HG02970 (cell line): Measurements from ENCODE around the gene SLC25A51.
"Not testable (repeated sequence)": the region's sequence is repeated elsewhere in the genome, so short reads cannot be mapped to it uniquely, and the experiment has no call there.

Source experiments
- ATAC-seq: cut with Tn5 transposase; IDR thresholded peaks from one replicate; pipeline ENCODE4 v1.9.1; 2021; ENCODE audit warnings: mild to moderate bottlenecking, moderate library complexity, moderate number of reproducible peaks; ENCODE audit not compliant: unreplicated experiment, low FRiP score

SLC25A51 gene

GRCh38 chr9:37921546-37922300, 17.8 kb upstream of the SLC25A51 start:
- ATAC-seq, result no peak

GRCh38 chr9:37921168-37921510, 17.2 kb upstream of the SLC25A51 start:
- no peak for ATAC-seq

DNA sequence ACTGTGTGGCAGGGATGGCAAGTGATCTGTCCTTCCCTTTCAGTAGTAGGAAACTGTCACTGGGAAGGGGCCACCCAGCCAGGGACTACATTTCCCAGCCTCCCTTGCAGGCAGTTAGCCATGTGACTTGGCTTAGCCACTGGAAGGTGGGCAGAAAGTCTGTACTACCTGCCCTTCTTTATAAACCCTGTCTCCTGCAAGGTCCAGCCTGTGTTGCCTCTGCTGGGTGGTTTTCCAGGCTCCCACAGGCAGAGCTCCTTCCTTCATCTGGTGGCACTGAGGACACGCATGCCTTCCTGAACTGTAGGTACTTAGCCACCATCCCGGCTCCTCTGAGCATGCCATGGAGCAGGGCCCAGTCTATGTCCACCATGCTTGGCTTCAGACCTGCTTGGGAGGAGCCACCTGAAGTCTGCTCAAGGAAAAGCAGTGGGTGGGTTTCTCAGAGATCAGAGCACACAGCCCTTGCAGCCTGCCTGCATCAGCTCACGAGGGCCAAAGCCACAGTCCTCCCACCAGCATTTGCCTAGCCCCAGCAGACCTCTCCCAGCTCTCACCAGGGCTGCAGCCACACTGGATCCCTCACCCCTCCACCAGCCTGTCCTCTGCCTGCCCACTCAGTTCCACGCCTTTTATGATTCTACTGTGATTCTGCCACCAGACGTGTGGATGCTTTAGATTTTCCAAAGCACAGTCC, 16.7 kb upstream of the SLC25A51 start:
- no peak for ATAC-seq

- ATAC-seq, result no peak
Observed at GRCh38 chr9:37919956-37920335, 16.0 kb upstream of the SLC25A51 start.

GRCh38 chr9:37919246-37919955, 15.5 kb upstream of the SLC25A51 start:
- ATAC-seq, result no peak

- ATAC-seq, result no peak
Observed at GRCh38 chr9:37918665-37919170, 14.8 kb upstream of the SLC25A51 start.

DNA sequence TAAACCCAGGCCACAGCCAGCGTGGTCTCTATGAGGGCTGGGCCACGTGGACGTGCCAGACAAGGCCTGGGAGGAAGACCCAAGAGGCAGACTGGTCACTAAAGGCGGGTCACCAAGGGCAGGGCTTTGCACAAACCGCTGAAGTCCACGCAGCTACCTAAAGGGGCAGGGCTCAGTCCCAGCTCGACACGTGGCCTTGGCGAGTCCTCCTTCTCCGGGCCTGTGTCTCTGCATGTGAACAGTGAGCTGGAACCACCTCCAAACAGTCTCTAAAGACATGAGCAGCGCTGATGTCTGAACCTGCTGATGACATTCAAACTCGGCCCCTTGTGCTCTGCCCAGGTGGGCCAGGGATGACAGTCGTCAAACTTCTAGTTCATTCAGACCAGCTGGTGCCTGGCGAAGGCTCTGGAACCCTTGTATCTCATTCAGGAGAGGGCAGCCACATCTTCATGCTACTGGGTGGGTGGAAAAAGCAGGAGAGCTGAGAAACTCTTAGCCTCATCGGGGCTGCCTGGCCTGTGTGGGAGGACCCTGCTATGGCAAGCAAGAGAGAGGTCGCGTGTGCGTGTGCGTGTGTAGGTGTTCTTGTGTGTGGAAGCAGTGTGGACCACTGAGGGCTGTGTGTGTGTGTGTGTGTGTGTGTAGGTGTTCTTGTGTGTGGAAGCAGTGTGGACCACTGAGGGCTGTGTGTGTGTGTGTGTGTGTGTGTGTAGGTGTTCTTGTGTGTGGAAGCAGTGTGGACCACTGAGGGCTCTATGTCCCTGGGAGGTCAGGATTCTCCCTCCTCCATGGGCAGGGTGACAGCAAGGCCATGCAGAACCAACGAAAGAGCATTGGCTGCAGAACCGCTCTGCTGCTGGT, 14.1 kb upstream of the SLC25A51 start:
- no peak for ATAC-seq

GRCh38 chr9:37917313-37917731, 13.4 kb upstream of the SLC25A51 start:
- ATAC-seq, result no peak

- ATAC-seq, result no peak
Observed at GRCh38 chr9:37916471-37917312, 12.8 kb upstream of the SLC25A51 start.

GRCh38 chr9:37915911-37916470, 12.1 kb upstream of the SLC25A51 start:
- no peak for ATAC-seq

- ATAC-seq, result no peak
Observed at GRCh38 chr9:37914701-37915358, 10.9 kb upstream of the SLC25A51 start.

DNA sequence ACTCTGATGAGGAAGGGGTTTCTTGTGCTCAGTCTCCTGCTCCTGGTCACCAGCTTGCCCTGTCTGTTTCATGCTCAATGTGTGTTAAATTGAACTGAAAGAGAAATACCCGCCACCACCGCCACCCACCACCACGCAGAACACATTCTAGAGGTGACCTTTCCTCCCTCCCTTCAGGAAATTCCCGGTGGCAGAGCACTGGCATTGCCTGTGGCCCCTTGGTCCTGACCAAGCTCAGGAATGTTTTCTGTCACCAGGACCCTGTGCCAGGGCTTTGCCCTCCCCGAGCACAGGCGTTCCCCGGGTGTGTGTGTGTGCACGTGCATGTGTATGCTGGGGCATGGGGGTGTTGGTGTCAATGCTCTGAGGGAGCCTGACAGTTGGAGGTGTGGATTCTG, 10.2 kb upstream of the SLC25A51 start:
- ATAC-seq, result no peak

GRCh38 chr9:37913480-37914153, 9.7 kb upstream of the SLC25A51 start:
- ATAC-seq, result no peak

GRCh38 chr9:37911271-37911681, 7.3 kb upstream of the SLC25A51 start:
- ATAC-seq, result no peak

GRCh38 chr9:37910271-37910670, 6.3 kb upstream of the SLC25A51 start:
- ATAC-seq, result no peak

GRCh38 chr9:37909836-37910235, 5.9 kb upstream of the SLC25A51 start:
- not testable (repeated sequence) for ATAC-seq

GRCh38 chr9:37909326-37909725, 5.4 kb upstream of the SLC25A51 start:
- no peak for ATAC-seq

GRCh38 chr9:37908698-37909186, 4.8 kb upstream of the SLC25A51 start:
- no peak for ATAC-seq
